Articular chondrocyte of knee joint (primary cell): ENCODE results near the gene ABCC5. TPM values are rescaled to one million over a fixed set of nuclear protein-coding genes. Genes with fewer than 3 reads are reported as not detected.

Source experiments
- small RNA-seq: library from RNA; depleted of rRNA; stranded (forward); fragments of <200 nt; gene quantifications from one replicate; pipeline ENCODE3, GENCODE V24; 2012
- total RNA-seq: library from RNA; depleted of rRNA; stranded (reverse); fragments of >200 nt; gene quantifications from 2 replicates; pipeline ENCODE4 v1.2.3, GENCODE V29; 2012

The ABCC5 gene
- 22.8 and 26.5 TPM in 2 replicates for total RNA-seq

DNA sequence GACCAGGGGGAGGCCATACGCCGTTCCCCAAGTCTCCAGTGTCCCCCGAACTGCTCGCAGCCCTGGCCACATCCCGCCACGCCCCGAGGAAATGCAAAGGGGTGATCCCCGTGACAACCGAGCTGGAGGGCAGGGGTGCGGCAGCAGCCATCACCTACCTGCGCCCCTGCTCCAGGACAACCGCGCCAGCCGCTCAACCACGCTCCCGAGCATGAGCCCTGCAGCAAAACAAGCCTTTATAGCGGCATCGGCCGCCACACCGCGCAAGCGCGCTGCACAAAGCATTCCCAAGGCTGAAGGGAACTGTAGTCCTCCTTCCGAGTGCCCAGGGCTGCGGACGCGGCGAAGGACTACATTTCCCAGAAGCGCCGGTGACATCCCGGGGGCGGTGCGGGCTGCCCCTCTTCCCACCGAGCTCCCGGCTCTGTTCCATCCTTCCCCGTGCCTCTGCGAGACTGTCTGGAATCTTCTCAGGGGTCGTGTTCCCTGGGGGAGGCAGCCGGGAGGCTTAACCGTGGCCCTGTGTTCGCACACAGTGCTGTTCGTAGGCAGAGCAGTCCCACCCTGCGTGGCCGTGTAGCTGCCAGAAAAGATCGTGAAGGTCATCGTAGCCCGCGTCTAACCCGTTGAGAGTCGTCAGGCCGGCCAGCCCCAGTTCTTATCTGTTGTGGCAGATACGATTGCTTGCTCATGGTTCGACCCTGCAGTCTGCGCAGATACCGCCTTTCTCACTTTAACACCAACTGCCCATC lies at the start of gene ABCC5:
Gene ABCC5, minus strand, starts transcription at position 213 of the 752 bp plus-strand sequence. CDS start 3,492 bp downstream, outside the sequence.

GRCh38 chr3:184052767-184053166 lies 35.1 kb upstream of the ABCC5 start, which contains the start of gene HTR3C:
Gene HTR3C, plus strand, starts transcription at chr3:184053047. Its CDS starts 34 bp downstream, at chr3:184053081.

DNA sequence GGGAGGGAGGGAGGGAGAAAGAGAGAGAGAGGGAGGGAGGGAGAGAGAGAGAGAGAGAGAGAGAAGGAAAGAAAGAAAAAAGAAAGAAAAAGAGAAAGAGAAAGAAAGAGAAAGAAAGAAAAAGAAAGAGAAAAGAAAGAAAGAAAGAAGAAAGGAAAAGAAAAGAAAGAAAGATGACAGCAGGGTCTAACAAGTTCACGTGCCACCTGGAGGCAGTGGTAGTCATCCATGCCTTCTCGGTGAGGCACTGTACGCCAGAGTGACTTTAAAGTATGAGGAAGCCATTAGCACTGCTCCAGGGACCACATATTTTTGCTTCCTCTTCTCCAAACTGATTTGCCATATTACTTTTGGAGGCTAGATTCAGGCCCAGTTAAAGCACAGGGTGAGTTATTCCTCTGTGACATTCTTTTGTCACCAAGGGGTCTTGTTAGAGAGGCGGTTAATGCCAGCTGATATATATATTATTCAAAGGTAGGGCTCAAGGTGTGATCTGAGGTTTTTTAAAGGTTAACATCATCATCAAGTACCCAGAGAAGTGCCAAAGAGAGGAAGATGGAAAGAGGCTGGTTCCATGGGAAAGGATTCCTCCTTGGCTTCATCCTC lies 13.6 kb upstream of the ABCC5 start, which contains the start of gene HTR3D:
Gene HTR3D, plus strand, starts transcription at position 556 of the 606 bp plus-strand sequence. Its CDS starts 0 bp downstream, at position 556.

GRCh38 chr3:183884427-183885296 lies 133.0 kb downstream of the ABCC5 start, which contains the start of gene PARL:
Gene PARL, minus strand, starts transcription at chr3:183884880. Its CDS starts 34 bp downstream, at chr3:183884846.

Small RNA genes lying within 50 kb of the gene (small RNA-seq; reads per million reads assigned to genes)
- not detected for gene MIR4448

Other genes with a start within 250 kb of the ABCC5 start
- gene MAP6D1, start 192.3 kb downstream of the ABCC5 start, total RNA-seq, result 1.3 and 1.9 TPM in 2 replicates
- gene PARL, start 133.0 kb downstream of the ABCC5 start, total RNA-seq, result 42.7 and 46.8 TPM in 2 replicates
- not detected in 2 replicates for gene HTR3D, start 13.9 kb upstream of the ABCC5 start, total RNA-seq
- gene HTR3C, start 35.2 kb upstream of the ABCC5 start, total RNA-seq, result not detected in 2 replicates
- gene HTR3E, start 79.2 kb upstream of the ABCC5 start, total RNA-seq, result not detected in 2 replicates
- gene EIF2B5, start 117.5 kb upstream of the ABCC5 start, total RNA-seq, result 26.8 and 27.6 TPM in 2 replicates
- 23.5 and 27.4 TPM in 2 replicates for gene DVL3, start 137.5 kb upstream of the ABCC5 start, total RNA-seq
- 386 and 454 TPM in 2 replicates for gene AP2M1, start 157.0 kb upstream of the ABCC5 start, total RNA-seq
- 34.4 and 35.1 TPM in 2 replicates for gene ABCF3, start 168.3 kb upstream of the ABCC5 start, total RNA-seq
- not detected in 2 replicates for gene VWA5B2, start 211.7 kb upstream of the ABCC5 start, total RNA-seq
- 26.4 and 30.1 TPM in 2 replicates for gene ALG3, start 231.1 kb upstream of the ABCC5 start, total RNA-seq
- gene EEF1AKMT4, start 231.8 kb upstream of the ABCC5 start, total RNA-seq, result 2.0 and 2.4 TPM in 2 replicates
- not detected in 2 replicates for gene CAMK2N2, start 243.7 kb upstream of the ABCC5 start, total RNA-seq